IPS-11a (cell line): Measurements from ENCODE around the gene DENND6A.

Experiments used
- H3K4me3 ChIP-seq: one replicate; pipeline ENCODE4 v1.5.1; 2013; ENCODE audit warnings: low read depth, low read length, control low read depth

The DENND6A gene

GRCh38 chr3:57694146-57694545, 1.3 kb upstream of the DENND6A start:
- H3K4me3 ChIP-seq, result no peak overlapping the region

- H3K4me3 ChIP-seq, result peak overlapping the region; percentile 81
Measured at GRCh38 chr3:57692133-57692395, 813 bp downstream of the DENND6A start.

- H3K4me3 ChIP-seq, result peak overlapping the region; percentile 81
Measured at GRCh38 chr3:57691411-57692132, 1.3 kb downstream of the DENND6A start.

- H3K4me3 ChIP-seq, result no peak overlapping the region
Measured at GRCh38 chr3:57689367-57690053, 3.4 kb downstream of the DENND6A start.

GRCh38 chr3:57688291-57688690, 4.6 kb downstream of the DENND6A start:
- H3K4me3 ChIP-seq, result no peak overlapping the region

GRCh38 chr3:57683286-57683685, 9.6 kb downstream of the DENND6A start:
- no peak overlapping the region for H3K4me3 ChIP-seq

- no peak overlapping the region for H3K4me3 ChIP-seq
Measured at GRCh38 chr3:57682284-57682683, 10.6 kb downstream of the DENND6A start.

- no peak overlapping the region for H3K4me3 ChIP-seq
Measured at GRCh38 chr3:57681691-57682090, 11.2 kb downstream of the DENND6A start.

GRCh38 chr3:57680046-57680445, 12.8 kb downstream of the DENND6A start:
- no peak overlapping the region for H3K4me3 ChIP-seq

- no peak overlapping the region for H3K4me3 ChIP-seq
Measured at GRCh38 chr3:57675530-57675929, 17.3 kb downstream of the DENND6A start.

GRCh38 chr3:57673156-57673555, 19.7 kb downstream of the DENND6A start:
- H3K4me3 ChIP-seq, result no peak overlapping the region

- no peak overlapping the region for H3K4me3 ChIP-seq
Measured at GRCh38 chr3:57670543-57670942, 22.3 kb downstream of the DENND6A start.

- H3K4me3 ChIP-seq, result no peak overlapping the region
Measured at GRCh38 chr3:57661404-57661803, 31.5 kb downstream of the DENND6A start.

- H3K4me3 ChIP-seq, result no peak overlapping the region
Measured at GRCh38 chr3:57659806-57660439, 33.0 kb downstream of the DENND6A start.

- no peak overlapping the region for H3K4me3 ChIP-seq
Measured at GRCh38 chr3:57659004-57659673, 33.7 kb downstream of the DENND6A start.

GRCh38 chr3:57658536-57658935, 34.3 kb downstream of the DENND6A start:
- no peak overlapping the region for H3K4me3 ChIP-seq

GRCh38 chr3:57655727-57656126, 37.1 kb downstream of the DENND6A start:
- H3K4me3 ChIP-seq, result no peak overlapping the region

- no peak overlapping the region for H3K4me3 ChIP-seq
Measured at GRCh38 chr3:57654267-57654666, 38.6 kb downstream of the DENND6A start.

GRCh38 chr3:57652203-57652602, 40.7 kb downstream of the DENND6A start:
- H3K4me3 ChIP-seq, result no peak overlapping the region

- H3K4me3 ChIP-seq, result no peak overlapping the region
Measured at GRCh38 chr3:57647292-57647940, 45.5 kb downstream of the DENND6A start.

GRCh38 chr3:57646723-57647122, 46.2 kb downstream of the DENND6A start:
- no peak overlapping the region for H3K4me3 ChIP-seq
